Measurements from ENCODE around the gene FBLL1.
"Not testable (repeated sequence)": the region's sequence is repeated elsewhere in the genome, so short reads cannot be mapped to it uniquely, and the experiment has no call there.

FBLL1 gene

GRCh38 chr5:168528521-168529373 lies at the start of gene FBLL1:
Gene FBLL1 (plus strand): TSS chr5:168529305. CDS start chr5:168529505, 200 bp downstream.
- no peak for DNase-seq

- no peak for DNase-seq
Measured at GRCh38 chr5:168480601-168481000, 48.5 kb upstream of the FBLL1 start.

GRCh38 chr5:168481330-168481788 lies 47.7 kb upstream of the FBLL1 start:
- no peak for DNase-seq

GRCh38 chr5:168482361-168482760 lies 46.7 kb upstream of the FBLL1 start:
- DNase-seq = no peak

GRCh38 chr5:168486136-168486879 lies 42.8 kb upstream of the FBLL1 start, which contains the start of gene RARS1:
Gene RARS1 (plus strand): TSS chr5:168486471. CDS start chr5:168486499, 28 bp downstream.
- DNase-seq = peak; percentile 91

- no peak for DNase-seq
Measured at GRCh38 chr5:168489059-168489458, 40.0 kb upstream of the FBLL1 start.

- no peak for DNase-seq
Measured at GRCh38 chr5:168494057-168494555, 35.0 kb upstream of the FBLL1 start.

GRCh38 chr5:168502563-168503237 lies 26.4 kb upstream of the FBLL1 start:
- DNase-seq = no peak

GRCh38 chr5:168513861-168514428 lies 15.2 kb upstream of the FBLL1 start:
- DNase-seq = no peak

GRCh38 chr5:168525856-168526255 lies 3.2 kb upstream of the FBLL1 start:
- no peak for DNase-seq

GRCh38 chr5:168527756-168528295 lies 1.3 kb upstream of the FBLL1 start:
- DNase-seq = no peak

- no peak for DNase-seq
Measured at GRCh38 chr5:168529374-168530234, 499 bp downstream of the FBLL1 start.

- DNase-seq = no peak
Measured at GRCh38 chr5:168530621-168531150, 1.6 kb downstream of the FBLL1 start.

- no peak for DNase-seq
Measured at GRCh38 chr5:168531191-168531590, 2.1 kb downstream of the FBLL1 start.

GRCh38 chr5:168531987-168532864 lies 3.1 kb downstream of the FBLL1 start:
- no peak for DNase-seq

GRCh38 chr5:168534351-168534750 lies 5.2 kb downstream of the FBLL1 start:
- not testable (repeated sequence) for DNase-seq

GRCh38 chr5:168537176-168537575 lies 8.1 kb downstream of the FBLL1 start:
- no peak for DNase-seq

- no peak for DNase-seq
Measured at GRCh38 chr5:168549554-168549953, 20.4 kb downstream of the FBLL1 start.

- DNase-seq = no peak
Measured at GRCh38 chr5:168550656-168551055, 21.6 kb downstream of the FBLL1 start.

GRCh38 chr5:168552146-168552545 lies 23.0 kb downstream of the FBLL1 start:
- peak; percentile 19 for DNase-seq

All from amniotic stem cell (primary cell).